ENCODE data around the gene SLC45A3. TPM values are rescaled to one million over a fixed set of nuclear protein-coding genes. Genes with fewer than 3 reads are reported as not detected.

SLC45A3 gene
- total RNA-seq, 8 experiments from 2014 or later, result 0.40 to 2.7 (median 2.0) TPM

DNA sequence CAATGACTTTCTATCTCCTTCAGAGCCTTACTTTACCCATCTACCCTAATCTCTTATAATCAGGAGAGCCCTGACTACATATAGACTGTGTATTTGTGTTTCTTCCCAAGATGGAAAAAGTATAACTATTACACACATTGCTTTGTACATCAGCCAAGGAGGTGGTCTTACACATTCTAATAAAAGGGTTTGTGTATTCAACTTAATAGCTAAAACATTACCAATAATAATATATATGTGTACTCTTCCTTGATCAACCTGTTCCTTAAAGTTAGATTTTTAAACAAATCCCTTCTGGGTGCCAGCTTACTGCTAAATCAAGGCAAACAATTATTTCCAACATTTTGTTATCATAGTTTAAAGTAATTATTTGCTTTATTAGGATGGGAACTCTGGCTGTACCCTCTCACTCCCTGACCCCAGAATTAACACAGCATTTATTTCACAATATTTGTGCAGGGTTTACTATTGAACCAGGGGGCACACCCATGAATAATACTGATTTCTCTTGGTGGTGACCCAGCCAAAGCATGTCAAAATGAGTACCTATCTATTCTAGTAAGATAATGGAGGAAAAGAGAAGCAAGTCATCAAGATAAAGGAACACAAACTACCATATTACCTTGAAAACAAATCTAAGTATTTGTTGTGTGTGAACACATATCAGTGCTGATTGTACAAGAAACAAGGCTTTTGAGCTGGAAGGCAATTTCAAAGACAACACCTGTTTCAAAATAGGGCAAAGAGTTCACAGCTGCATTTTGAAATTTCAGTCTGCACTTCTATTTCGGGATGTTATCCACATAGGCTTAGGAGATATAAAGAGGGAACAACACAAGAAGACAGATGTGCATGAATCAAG lies 30.1 kb upstream of the SLC45A3 start:
- H3K4me3 ChIP-seq, result no peak overlapping the region
- ATAC-seq (replicated peaks in 6 of 8), result no peak
- no peak overlapping the region for H3K27ac ChIP-seq
- in situ Hi-C loops (cut with MboI; ENCODE audit: low pct_unique_long_range_greater_than_20kb in 2 of 9, low sequenced_read_pairs in 9 of 9, unreplicated experiment in 9 of 9), result no loop called here
- 11 to 100% (median 41%) methylated on average over 1 of the region's 1 CpG; no CpG with 5 or more reads in 2 of the 10 experiments for WGBS, 10 experiments
- H3K4me1 ChIP-seq (replicated peaks in 1 of 2), result peaks cover 10 to 12% of the 10 kb centered on the region in 2 donors

DNA sequence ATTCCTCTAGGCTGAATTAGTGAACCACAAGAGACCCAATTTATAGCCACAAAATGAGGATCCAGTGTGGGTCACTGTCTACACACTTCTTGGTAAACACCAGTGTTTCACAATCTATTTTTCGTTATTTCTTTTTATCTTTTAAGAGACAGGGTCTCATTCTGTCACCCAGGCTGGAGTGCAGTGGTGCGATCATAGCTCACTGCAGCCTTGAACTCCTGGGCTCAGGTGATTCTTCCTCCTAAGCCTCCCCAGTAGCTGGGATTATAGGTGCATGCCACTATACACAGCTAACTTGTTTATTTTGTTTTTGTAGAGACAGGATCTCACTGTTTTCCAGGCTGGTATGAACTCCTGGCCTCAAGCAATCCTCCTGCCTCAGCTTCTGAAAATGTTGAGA lies 29.3 kb upstream of the SLC45A3 start:
- ATAC-seq (replicated peaks in 6 of 8), result no peak
- Histone ChIP-seq H3K27ac (no peak overlapping the region), H3K4me3 (no peak overlapping the region), H3K4me1 (replicated peaks in 1 of 2) (peaks cover 10 to 12% of the 10 kb centered on the region in 2 donors)
- WGBS, 10 experiments, result 50 to 100% (median 87%) methylated on average over 1 to 2 of the region's 2 CpGs; no CpG with 5 or more reads in 4 of the 10 experiments
- in situ Hi-C loops (cut with MboI; ENCODE audit: low pct_unique_long_range_greater_than_20kb in 2 of 9, low sequenced_read_pairs in 9 of 9, unreplicated experiment in 9 of 9), result no loop called here

DNA sequence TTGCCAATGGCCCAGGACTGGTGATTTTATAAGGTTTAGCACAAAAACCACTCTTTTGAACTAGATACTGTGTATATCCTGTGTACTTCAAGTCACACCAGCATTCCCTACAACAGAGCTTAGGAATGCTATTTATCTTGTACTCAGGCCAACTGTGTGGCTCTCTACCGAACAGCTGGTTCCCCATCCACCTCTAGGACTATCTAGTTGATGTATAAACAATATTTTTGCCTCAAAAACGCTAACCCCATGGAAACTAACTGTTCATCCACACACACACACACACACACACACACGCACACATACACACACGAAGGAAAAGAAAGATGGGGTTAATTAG lies 28.7 kb upstream of the SLC45A3 start:
- peaks cover 4 to 9% of the 10 kb centered on the region in 2 donors for H3K4me1 ChIP-seq (replicated peaks in 1 of 2)
- peak in 1 of 8 experiments; percentile 53 for ATAC-seq (replicated peaks in 6 of 8)
- WGBS, 10 experiments, result 14 to 86% (median 67%) methylated on average over 2 to 4 of the region's 4 CpGs; no CpG with 5 or more reads in 5 of the 10 experiments
- no peak overlapping the region for H3K4me3 ChIP-seq
- no peak overlapping the region for H3K27ac ChIP-seq
- in situ Hi-C loops (cut with MboI; ENCODE audit: low pct_unique_long_range_greater_than_20kb in 2 of 9, low sequenced_read_pairs in 9 of 9, unreplicated experiment in 9 of 9), result no loop called here

DNA sequence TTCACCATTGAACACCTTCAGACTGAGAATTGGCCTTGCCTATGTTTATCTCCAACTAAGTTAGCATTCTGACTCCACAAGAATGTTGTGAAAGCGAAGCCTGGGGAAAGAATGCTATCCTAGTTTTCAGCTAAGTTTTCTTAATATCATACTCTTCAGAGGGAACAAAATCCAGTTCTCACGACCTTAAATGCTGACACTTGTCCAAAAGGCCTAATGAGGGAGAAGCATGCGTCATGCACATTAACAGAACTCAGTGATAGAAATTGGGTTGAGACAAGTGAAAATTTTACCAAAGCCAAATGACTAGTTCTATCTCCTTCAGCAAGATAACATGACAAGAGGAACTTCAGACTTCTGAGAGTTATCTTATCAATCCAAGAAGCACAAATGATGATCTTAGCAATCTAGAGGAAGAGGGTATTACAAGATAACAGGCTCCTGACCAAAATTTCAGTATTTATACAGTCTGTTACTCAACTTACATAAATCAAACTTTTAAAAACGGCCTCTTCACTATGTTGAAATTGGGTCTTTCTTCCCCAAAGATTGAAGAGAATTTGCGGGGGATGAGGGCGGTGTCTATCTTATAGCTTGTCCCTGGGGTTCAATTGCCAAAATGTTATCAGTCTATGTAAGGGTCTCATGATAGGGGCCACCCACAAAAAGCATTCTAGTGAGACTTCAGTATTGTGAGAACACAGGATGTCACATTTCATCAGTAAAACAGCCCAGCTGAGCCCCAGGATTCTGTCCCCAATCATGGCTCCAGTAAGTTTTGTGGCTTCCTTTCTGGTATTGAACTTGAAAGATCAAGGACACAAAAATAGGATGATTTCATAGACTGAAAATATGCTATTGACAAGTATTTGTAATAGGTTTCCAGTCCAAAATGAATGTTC lies 26.5 kb upstream of the SLC45A3 start:
- in situ Hi-C loops (cut with MboI; ENCODE audit: low pct_unique_long_range_greater_than_20kb in 2 of 9, low sequenced_read_pairs in 9 of 9, unreplicated experiment in 9 of 9), result no loop called here
- Histone ChIP-seq H3K27ac (no peak overlapping the region), H3K4me3 (no peak overlapping the region), H3K4me1 (replicated peaks in 1 of 2) (peaks cover 0 to 2% of the 10 kb centered on the region in 2 donors)
- WGBS, 10 experiments, result 60 to 100% (median 93%) methylated on average over 2 to 6 of the region's 6 CpGs
- no peak for ATAC-seq (replicated peaks in 6 of 8)

DNA sequence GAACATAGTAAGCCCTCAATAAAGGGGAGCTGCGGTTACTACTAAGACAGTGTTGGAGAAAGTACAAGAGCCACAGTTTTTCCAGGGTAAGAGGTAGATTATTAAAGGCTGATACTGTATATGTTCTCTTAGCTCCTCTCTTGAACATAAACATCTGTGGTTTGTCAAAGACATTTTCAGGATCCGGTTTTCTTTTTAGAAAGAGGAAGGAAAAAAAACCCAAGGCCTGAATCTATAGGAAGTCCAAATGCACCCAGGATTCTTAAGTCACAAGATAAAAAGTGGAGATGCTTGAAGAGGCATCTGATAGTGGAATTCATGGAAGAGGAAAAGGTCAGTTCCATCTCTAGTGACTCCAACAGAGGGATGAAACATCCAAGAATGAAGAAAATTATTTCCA lies 24.6 kb upstream of the SLC45A3 start:
- no peak for ATAC-seq (replicated peaks in 6 of 8)
- Histone ChIP-seq H3K4me3 (no peak overlapping the region), H3K27ac (no peak overlapping the region), H3K4me1 (replicated peaks in 1 of 2) (no peaks in the 10 kb centered on the region)
- in situ Hi-C loops (cut with MboI; ENCODE audit: low pct_unique_long_range_greater_than_20kb in 2 of 9, low sequenced_read_pairs in 9 of 9, unreplicated experiment in 9 of 9), result no loop called here
- 13 to 100% (median 94%) methylated on average over 1 to 2 of the region's 2 CpGs; no CpG with 5 or more reads in 1 of the 10 experiments for WGBS, 10 experiments

- Histone ChIP-seq H3K4me3 (no peak overlapping the region), H3K4me1 (replicated peaks in 1 of 2) (no peaks in the 10 kb centered on the region), H3K27ac (no peak overlapping the region)
- ATAC-seq (replicated peaks in 6 of 8), result peak in 1 of 8 experiments; percentile 15
- in situ Hi-C loops (cut with MboI; ENCODE audit: low pct_unique_long_range_greater_than_20kb in 2 of 9, low sequenced_read_pairs in 9 of 9, unreplicated experiment in 9 of 9), result no loop called here
- 67 to 100% (median 86%) methylated on average over 1 of the region's 1 CpG; no CpG with 5 or more reads in 1 of the 10 experiments for WGBS, 10 experiments
Observed at GRCh38 chr1:205703072-205703471, 22.8 kb upstream of the SLC45A3 start.

- WGBS, 10 experiments, result 55 to 86% (median 75%) methylated on average over 2 to 4 of the region's 4 CpGs; no CpG with 5 or more reads in 6 of the 10 experiments
- no peak for ATAC-seq (replicated peaks in 6 of 8)
- H3K4me3 ChIP-seq, result no peak overlapping the region
- in situ Hi-C loops (cut with MboI; ENCODE audit: low pct_unique_long_range_greater_than_20kb in 2 of 9, low sequenced_read_pairs in 9 of 9, unreplicated experiment in 9 of 9), result no loop called here
- no peak overlapping the region for H3K27ac ChIP-seq
- H3K4me1 ChIP-seq (replicated peaks in 1 of 2), result no peaks in the 10 kb centered on the region
Observed at GRCh38 chr1:205701891-205702290, 21.6 kb upstream of the SLC45A3 start.

- 83 to 100% (median 100%) methylated on average over 1 of the region's 2 CpGs; no CpG with 5 or more reads in 7 of the 10 experiments for WGBS, 10 experiments
- in situ Hi-C loops (cut with MboI; ENCODE audit: low pct_unique_long_range_greater_than_20kb in 2 of 9, low sequenced_read_pairs in 9 of 9, unreplicated experiment in 9 of 9), result no loop called here
- H3K4me1 ChIP-seq (replicated peaks in 1 of 2), result no peaks in the 10 kb centered on the region
- H3K4me3 ChIP-seq, result no peak overlapping the region
- H3K27ac ChIP-seq, result no peak overlapping the region
- ATAC-seq (replicated peaks in 6 of 8), result no peak
Observed at GRCh38 chr1:205701420-205701819, 21.1 kb upstream of the SLC45A3 start.

DNA sequence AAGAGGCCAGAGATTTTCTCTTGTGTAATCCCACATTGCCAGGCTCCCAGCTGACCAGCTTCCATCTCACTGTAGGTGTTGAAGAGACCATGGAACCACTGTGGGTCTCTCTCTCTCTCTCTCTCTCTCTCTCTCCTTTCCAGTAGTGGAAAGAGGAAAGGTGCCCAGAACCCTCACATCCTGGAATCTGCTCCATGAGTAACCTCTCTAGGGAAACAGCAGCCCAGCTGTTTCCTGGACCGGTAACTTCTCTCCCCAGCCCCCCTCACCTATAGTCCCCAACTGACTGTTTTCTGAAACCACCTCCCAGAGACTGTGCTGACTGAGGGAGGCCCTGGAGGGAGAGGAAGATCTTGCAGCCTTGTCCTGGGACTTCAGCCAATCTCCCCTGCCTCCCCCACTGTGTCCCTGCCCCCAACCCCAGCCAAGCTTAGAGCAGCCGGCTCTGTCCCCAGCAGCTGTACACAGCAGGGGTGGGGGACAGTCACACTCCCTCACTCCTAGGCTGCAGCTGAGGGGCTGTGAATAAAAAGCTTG lies 20.6 kb upstream of the SLC45A3 start:
- peak in 4 of 8 experiments; percentile 15 to 76 (median 30) for ATAC-seq (replicated peaks in 6 of 8)
- 40% methylated on average over 1 of the region's 2 CpGs; no CpG with 5 or more reads in 9 of the 10 experiments for WGBS, 10 experiments
- no peak overlapping the region for H3K4me3 ChIP-seq
- H3K27ac ChIP-seq, result no peak overlapping the region
- in situ Hi-C loops (cut with MboI; ENCODE audit: low pct_unique_long_range_greater_than_20kb in 2 of 9, low sequenced_read_pairs in 9 of 9, unreplicated experiment in 9 of 9), result no loop called here
- H3K4me1 ChIP-seq (replicated peaks in 1 of 2), result no peaks in the 10 kb centered on the region

GRCh38 chr1:205699416-205699815 lies 19.1 kb upstream of the SLC45A3 start:
- Histone ChIP-seq H3K27ac (no peak overlapping the region), H3K4me1 (replicated peaks in 1 of 2) (peaks cover 0 to 1% of the 10 kb centered on the region in 2 donors), H3K4me3 (no peak overlapping the region)
- in situ Hi-C loops (cut with MboI; ENCODE audit: low pct_unique_long_range_greater_than_20kb in 2 of 9, low sequenced_read_pairs in 9 of 9, unreplicated experiment in 9 of 9), result no loop called here
- no peak for ATAC-seq (replicated peaks in 6 of 8)
- WGBS, 10 experiments, result 68 to 100% (median 96%) methylated on average over 1 to 4 of the region's 4 CpGs; no CpG with 5 or more reads in 2 of the 10 experiments

GRCh38 chr1:205698921-205699320 lies 18.6 kb upstream of the SLC45A3 start:
- Histone ChIP-seq H3K4me3 (no peak overlapping the region), H3K27ac (no peak overlapping the region), H3K4me1 (replicated peaks in 1 of 2) (peaks cover 3 to 6% of the 10 kb centered on the region in 2 donors)
- ATAC-seq (replicated peaks in 6 of 8), result no peak
- in situ Hi-C loops (cut with MboI; ENCODE audit: low pct_unique_long_range_greater_than_20kb in 2 of 9, low sequenced_read_pairs in 9 of 9, unreplicated experiment in 9 of 9), result no loop called here
- WGBS, 10 experiments, result 58 to 100% (median 89%) methylated on average over 2 to 4 of the region's 4 CpGs; no CpG with 5 or more reads in 1 of the 10 experiments

DNA sequence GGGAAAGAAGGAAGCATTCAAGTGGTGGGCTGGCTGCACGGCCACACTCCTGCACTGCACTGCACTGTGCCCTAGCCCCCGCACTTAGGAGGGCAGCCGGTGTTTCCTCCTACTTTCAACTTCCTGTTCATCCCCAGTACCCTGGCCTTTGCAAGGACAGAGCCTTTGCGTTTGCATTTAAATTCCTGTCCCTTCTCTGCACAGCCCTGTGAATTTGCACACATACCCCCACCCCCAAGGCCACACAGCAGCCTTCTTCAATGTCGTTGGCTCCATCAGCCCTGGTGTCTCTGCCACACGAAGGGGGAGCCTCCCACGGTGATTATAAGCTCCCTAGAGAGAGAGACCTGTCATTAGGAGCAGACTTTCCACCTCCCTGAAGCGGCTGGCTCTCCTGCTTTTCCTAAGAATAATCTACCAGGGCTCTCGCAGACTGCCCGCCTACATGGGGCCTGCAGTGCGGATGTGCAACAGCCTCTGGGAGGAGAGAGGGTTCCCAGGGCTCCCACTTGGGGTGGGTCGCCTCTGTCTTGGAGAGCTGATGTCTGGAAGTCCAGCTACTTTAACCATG lies 13.2 kb upstream of the SLC45A3 start:
- in situ Hi-C loops (cut with MboI; ENCODE audit: low pct_unique_long_range_greater_than_20kb in 2 of 9, low sequenced_read_pairs in 9 of 9, unreplicated experiment in 9 of 9), result no loop called here
- no peak overlapping the region for H3K4me3 ChIP-seq
- peak in 6 of 8 experiments; percentile 36 to 91 (median 80) for ATAC-seq (replicated peaks in 6 of 8)
- peaks cover 25 to 32% of the 10 kb centered on the region in 2 donors for H3K4me1 ChIP-seq (replicated peaks in 1 of 2)
- peak overlapping the region; percentile 11 to 52 for H3K27ac ChIP-seq
- WGBS, 10 experiments, result 3 to 77% (median 22%) methylated on average over 1 to 9 of the region's 12 CpGs; no CpG with 5 or more reads in 2 of the 10 experiments

Measured in motor neuron (in vitro differentiated cells).